Posterior vena cava (tissue), 2 donors: ENCODE data around the gene HPCA. TPM values are rescaled to one million over a fixed set of nuclear protein-coding genes. Genes with fewer than 3 reads are reported as not detected.

Source experiments
- DNase-seq: peaks from one replicate; pipeline ENCODE4 v3.0.0-alpha.2; 2020; ENCODE audit warnings: low spot score
- intact Hi-C, 2 donors: fragments of 100-400 bp; cut with DNase I; formaldehyde crosslinking; loops; one replicate each; pipeline versions ENCODE4 v1.14.1 to v1.14.2; 2022 to 2023
- long read RNA-seq, 2 donors: library from polyadenylated mRNA; unstranded; transcript quantifications; one replicate each; pipeline ENCODE4 v2.0.0, GENCODE V29; 2020 to 2021
- total RNA-seq, 2 donors: library from RNA; stranded (reverse); fragmentation: NEBNext Ultra II Directional; extraction: Animal tissue kit (Norgen Biotek cat#: 25700); gene quantifications; one replicate each; pipeline ENCODE4 v1.2.1, GENCODE V29; 2021
- donor health status: DM: yes; HTN: yes; CAD: no.
- donor health status: DM: yes; HTN: yes; CAD: no.

Gene HPCA
- total RNA-seq = under 1 TPM in 1 of 2 donors, not detected in 1; 0.19 TPM
- long read RNA-seq, donor 1 = 0 reads
- long read RNA-seq, donor 2, partial matches to known transcripts = 0 of 2 reads
- long read RNA-seq, donor 2, other reads (novel, unspliced or antisense) = 2 of 2 reads

DNA sequence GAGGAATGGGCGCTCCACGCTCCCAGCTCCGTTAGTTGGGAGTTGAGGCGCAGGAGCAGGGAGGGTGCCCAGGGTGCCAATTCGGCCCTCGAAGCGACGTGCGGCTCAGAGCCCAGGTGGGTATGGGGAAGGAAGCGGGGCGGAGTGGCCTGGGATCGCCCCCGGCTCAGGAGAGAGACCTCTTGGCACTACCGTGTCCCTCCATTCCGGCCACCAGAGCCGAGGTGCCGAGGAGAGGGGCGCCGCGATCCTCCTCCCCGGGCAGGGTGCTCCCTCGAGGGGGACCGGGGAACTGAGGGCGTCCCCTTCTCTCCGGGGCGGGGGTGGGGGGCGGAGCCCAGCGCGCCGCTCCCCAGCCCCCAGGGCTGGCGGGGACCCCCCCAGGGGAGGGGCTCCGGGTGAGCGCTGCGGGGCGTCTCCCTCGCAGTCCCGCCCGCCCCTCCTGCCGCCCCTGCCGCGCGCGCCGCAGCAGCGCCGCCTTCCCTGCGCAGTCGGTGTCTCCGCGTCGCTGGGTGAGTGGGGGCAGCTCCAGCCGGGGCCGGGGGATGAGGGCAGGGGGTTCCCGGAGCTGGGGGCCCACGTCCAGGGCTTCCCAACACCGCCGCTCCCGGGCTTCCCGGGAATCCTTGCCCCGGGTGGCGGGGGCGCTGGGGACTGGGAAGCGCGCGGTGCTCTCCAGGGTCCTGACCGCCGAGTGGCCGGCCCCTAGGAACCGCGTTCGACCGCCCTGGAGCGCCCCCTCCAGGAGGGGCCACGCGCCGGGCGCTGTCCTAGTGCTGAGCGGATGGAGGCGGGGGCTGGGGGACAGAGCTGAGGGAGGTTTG, at the start of gene HPCA:
Gene HPCA, plus strand, starts transcription at position 488 of the 824 bp plus-strand sequence. CDS start 2,408 bp downstream, outside the sequence.
- intact Hi-C loops = no loop called here
- peak; percentile 85 for DNase-seq

DNA sequence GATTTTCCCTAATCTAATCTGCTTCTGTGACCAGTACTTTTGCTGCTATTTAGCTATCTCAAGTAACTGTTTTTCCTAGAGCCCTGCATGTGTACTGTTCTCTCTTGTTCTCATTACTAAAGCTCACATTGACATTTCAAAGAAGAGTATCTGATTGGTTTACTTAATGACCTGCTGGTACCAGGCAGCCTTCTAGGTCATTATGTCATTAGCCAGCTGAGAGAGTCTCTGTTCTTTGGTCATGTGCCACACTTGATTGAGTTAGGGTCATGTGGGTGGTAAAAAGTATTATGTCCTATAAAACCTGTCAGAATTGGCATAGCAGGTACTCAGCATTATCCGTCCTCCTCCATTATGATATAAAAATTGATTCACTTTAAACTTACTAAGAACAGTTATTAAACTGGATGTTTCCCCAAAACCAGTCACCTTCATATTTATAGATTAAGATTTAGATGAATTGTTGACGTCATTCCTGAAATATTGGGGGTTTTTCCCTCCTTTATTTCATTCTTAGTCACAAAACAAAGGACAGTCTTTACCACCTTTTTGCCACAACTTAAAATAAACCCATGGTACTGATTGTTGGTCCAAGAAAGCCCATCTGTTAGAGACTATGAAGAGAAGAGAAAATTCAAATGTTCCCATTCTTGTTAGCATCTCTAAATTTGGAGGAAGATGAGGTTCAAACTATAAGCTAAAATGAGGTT, 37.8 kb upstream of the HPCA start:
- intact Hi-C loops = no loop called here
- no peak for DNase-seq

DNA sequence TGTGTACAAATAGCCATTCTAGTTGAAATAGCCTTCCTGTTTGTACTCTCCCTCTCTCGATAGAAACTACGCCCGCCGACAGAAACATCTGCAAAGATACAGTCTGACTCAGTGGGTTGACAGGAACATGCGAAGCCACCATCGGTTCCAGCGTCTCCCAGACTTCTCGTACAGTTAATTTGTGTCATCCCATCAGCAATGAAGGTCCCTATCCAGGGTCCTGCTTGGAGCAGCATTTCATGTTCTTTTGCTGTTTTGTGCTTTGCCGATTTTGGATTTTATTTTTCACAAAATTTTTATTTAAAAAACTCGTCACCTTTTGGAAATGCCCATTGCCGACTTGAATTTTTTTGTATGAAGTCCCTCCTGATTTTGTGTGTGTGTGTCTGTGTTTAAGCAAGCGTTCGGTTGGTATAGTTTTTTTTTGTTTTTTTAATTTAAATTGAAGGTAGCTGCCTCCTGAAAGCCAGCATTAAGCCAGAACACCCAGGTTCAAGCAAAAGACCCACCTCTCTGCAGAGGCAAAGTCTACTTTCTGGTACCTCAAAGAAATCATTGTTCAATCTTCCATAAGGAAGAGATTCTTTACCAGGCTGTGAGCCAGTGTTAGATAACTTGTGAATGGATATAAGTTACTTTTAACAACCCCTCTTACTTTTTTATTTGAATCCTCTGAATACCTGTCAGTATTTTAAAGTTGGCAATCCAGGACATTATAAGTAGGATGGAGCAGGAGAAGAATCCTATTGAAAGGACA, 30.3 kb upstream of the HPCA start:
- intact Hi-C loops = no loop called here
- DNase-seq = no peak

DNA sequence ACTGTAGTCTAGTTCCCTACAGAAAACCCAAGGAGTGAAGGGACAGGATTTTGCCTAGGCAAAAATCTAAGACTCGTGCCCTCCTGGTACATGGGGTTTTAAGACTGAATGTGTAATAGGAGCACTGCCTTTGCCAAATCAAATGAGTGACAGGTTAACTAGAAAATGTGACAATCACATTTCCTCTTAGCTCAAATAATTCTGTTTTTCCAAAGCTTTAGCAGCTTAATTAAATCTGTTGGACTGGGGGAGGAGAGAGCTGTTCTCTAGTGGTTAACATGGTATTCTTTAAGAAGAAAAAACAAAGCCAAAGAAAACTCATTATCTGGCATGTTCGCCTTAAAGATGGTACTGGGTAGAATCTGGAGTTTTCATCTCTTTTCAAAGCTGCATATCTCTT, 28.2 kb upstream of the HPCA start:
- DNase-seq = no peak
- intact Hi-C loops = no loop called here

DNA sequence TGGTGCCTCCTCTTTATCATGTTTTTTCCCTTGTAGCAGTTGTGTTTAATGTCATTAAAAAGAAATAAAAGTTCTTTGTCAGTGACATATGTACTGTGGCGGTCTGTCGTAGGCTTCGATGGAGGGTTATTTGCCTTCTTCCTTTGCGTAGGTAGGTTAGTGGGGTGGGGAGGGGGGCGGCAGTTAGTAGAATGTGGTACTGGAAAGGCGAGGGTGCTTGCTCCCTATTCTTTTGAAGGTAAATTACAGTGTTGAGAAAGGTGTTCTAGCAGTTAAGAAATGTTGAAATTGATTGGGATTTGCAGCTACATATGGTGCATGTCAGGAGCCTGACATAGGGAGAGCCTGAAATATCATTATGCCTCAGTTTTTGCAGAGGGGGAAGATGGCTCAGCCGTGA, 27.5 kb upstream of the HPCA start:
- DNase-seq = no peak
- intact Hi-C loops = no loop called here

DNA sequence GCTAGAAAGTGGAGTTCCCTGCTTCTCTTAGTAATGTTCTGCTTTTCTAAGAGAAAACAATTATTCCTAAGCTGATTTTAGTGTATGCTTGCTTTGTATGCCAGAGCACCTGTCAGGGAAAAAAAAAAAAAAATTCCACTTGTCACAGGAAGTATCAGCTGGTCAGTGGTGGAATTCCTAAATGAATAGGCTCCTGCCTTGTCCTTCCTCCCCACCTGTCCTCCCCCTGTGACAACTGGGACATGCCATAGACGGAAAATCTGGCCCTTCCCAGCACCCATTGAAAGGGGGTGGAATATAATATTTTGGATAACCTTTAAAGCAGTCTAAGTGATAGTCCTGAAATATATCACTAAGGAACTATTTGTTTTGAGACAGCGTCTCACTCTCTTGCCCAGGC, 26.4 kb upstream of the HPCA start:
- intact Hi-C loops = no loop called here
- no peak for DNase-seq

DNA sequence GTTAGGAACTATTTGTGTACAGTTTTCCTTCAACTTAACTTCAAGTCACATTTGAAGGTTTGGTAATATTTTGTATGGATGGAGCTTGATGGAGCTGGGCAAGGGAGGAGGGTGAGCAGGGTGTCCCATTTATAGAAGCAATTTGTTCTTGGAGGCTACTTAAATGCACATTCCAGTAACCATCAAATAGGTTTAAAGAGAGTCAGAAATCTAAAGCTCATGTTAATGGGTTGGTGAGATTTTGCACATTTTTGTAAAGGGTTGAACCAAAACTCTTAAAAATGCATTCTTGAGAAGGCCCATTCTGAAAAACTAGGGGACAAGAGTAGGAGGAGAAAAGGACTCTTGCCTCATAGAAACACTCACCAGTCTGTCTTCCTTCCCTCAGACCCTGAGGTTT, 25.7 kb upstream of the HPCA start:
- no peak for DNase-seq
- intact Hi-C loops = no loop called here

DNA sequence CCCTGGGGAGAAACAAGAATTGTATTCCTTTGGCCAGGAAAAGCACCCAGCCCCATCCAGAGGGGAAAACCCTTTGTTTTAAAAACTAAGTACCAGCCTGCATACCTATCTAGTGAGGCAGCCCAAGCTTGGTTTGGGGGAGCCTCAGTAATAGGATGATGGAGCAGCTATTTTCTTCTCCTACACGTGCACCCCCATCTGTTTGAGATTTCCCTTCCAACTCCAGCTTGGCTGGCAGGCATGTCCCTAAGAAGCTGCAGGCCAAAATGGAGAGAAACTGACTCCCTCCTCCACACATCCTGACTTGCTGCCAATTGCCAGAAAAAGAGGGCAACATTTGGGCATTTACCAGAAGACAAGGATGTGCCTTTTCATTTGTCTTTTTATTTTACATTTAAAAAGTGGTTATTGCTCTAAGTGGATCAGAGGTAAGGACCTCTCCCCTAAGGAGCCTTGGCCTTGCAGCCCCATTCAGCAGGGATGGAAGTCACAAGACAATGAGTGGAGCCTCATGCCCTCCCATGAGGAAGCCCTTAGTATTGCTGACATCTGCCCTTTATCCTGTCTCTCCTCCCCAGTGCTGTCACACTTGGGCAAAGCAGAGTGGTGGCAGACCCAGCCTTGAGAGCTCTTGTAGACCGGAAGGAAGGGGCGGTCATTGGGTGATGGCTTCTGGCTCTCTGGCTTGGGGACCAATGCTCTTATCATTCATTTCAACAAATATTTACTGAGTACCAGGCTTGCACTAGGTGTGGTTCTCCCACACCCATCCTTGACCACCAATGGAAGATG, 24.2 kb upstream of the HPCA start:
- no peak for DNase-seq
- intact Hi-C loops = no loop called here

DNA sequence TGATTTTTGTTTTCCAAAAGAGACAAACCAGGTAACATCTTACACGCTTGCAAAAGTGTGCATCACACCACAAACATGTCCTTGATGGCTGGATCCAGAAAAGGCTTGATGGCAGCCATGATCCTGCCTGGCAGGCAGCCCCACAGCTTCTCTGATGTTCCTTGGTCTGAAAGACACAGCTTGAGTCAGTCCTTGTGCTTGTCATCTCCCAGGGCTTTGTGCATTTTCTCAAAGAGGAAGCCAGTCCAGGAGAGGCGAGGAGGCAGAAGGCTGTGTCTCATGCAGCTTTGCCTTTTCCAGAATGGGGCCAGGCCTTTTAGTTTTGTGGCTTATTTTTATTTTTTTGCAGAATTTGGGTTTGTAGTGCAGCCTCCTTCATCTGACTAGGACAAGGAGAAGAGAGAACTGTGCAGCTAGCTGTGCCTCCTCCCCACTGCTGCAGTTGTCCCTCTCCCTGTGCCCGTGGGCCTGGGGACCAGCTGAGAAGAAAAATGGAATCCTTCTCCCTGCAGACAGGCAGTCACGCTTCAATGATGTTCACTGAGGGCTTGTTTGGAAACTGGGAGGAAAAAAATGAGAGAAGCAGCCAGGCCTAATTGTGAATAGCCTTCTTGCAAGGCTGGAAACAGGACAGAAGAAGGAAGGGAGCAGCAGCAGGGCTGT, 22.9 kb upstream of the HPCA start:
- DNase-seq = no peak

DNA sequence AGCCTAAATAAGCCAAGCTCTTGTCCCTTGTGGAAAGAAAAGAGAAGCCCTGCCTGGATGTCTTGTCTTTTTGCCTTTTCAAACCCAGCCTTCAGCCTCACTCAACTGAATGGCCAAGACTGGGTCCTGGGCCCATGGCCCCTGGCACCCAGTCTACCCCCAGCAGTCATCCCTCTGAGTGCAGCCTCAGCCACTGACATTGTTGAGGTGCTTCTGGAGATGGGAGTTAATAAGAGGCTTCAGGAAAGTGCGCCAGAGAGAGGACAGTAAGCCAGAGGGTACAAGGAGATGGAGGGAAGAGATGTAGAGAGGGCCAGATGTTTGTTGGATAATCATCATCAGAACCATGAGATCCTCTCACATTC, 22.4 kb upstream of the HPCA start:
- DNase-seq = no peak

More for the DNA sequence above, 22.9 kb upstream of the HPCA start:
- intact Hi-C loops = no loop called here

DNA sequence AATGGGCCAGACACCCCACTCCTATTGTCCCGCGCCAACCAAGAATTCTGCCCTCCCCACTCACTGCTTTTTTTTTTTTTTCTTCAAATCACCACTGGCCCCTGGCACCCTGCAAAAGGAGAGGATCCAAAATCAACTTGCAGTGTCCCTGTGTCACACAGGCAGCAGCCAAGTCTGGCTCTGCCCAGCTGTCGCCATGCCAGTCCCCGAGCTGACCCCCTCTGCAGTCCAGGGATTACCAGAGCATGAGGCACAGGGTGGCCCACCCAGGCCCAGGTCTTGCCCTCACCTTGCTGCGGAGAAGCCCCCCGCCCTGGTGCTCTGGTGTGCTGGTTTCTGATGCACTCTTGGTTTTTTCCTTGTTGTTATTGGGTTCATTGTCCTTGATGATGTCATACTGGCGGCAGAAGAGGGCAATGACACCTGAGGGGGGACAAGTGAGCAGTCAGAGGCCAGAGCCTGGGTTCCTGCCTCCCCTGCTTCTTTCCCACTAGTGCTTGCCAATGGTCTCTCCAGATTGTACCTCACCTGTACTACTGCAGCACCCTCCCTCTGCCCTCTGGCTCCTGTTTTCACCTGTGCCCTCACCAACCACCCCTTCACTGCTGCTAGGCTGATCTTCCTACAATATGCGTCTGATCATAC, 21.8 kb upstream of the HPCA start:
- DNase-seq = no peak
- intact Hi-C loops = no loop called here

More for the DNA sequence above, 22.4 kb upstream of the HPCA start:
- intact Hi-C loops = no loop called here

DNA sequence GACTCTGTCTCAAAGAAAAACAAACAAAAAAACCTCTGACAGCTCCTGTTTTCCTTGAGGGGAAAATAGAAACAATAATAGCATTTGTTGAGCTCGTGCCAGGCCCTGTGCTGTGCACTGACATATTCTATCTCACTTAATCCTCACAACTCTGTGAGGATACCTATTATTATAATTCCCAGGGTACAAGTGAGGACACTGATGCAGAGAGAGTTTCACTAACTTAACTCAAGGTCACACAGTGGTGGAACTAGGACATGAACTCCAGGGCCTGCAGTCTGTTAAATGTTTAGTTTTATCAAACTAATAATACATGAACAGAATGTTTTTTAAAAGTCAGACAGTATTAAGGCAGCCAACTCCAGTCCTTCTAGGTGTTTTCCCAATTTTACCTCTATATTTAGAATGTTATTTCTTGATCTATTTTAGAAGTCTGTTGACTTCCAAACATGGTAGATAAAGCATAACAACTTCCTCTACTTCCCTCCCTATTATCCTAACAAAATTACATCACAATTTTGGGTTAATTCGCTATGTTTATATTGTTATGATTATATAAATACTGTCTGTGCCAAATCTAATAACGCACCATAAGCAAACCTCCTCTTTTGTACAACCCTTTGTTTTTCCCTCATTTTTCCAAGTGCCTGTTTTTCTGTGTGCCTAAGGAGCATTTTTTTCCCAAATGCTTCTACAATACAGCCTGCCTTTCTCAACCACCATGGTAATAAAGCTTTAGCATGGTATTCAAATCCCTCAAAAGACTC, 20.5 kb upstream of the HPCA start:
- intact Hi-C loops = no loop called here
- no peak for DNase-seq

DNA sequence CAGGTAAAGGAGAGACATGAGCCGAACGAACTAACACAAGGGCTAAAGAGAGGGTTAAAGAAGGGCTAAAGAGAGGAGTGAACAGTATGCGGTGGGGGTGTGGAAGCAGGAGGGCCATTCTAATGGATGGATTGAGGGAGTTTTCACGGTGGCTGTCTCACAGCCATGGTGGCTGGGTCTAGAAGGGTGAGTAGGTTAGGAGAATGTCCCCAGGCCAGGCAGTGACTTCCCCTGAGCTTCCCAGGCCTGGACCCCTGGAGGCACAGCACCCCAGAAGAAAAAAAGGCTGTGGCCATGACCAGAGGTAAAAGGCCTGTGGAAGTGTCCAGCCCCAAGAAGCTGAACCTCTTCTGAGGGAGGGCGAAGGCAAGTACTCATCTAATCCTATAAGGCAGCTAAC, 19.1 kb upstream of the HPCA start:
- no peak for DNase-seq
- intact Hi-C loops = no loop called here

DNA sequence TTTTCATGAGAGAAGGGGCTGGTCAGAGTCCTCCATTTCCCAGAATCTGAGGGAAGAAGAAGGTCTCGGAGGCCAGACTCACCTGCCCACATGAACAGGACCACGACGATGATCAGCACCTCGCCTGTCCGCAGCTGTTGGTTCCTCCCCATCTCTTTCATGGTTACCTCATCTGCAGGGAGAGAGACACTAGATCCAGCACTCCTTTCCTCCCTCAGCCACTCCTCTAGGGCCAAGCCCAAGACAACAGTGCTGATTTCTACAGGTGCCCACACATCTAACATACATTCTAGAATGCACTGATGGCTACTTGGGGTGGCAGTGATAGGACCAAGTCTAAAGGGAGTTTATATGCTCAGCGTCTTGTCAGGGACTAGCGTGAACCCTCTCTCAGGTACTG, 18.6 kb upstream of the HPCA start:
- DNase-seq = no peak
- intact Hi-C loops = no loop called here

DNA sequence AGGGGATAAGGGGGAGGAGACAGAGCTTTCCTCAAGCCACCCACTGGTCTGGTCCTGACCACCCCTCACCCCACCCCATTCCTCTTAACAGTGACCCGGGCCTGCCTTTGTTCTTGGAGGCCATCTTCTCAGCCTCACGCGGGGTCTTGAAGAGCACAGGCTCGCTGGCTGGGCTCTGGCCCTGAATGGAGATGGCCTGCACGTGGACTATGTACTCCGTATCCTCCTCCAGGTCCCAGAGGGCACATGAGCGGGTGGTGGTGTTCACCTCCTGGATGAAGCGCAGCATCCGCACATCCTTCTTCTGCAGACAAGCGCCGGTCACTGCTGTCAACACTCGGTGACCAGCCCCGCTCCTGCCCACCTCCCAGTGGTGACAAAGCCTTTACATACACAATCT, 18.2 kb upstream of the HPCA start:
- intact Hi-C loops = no loop called here

DNA sequence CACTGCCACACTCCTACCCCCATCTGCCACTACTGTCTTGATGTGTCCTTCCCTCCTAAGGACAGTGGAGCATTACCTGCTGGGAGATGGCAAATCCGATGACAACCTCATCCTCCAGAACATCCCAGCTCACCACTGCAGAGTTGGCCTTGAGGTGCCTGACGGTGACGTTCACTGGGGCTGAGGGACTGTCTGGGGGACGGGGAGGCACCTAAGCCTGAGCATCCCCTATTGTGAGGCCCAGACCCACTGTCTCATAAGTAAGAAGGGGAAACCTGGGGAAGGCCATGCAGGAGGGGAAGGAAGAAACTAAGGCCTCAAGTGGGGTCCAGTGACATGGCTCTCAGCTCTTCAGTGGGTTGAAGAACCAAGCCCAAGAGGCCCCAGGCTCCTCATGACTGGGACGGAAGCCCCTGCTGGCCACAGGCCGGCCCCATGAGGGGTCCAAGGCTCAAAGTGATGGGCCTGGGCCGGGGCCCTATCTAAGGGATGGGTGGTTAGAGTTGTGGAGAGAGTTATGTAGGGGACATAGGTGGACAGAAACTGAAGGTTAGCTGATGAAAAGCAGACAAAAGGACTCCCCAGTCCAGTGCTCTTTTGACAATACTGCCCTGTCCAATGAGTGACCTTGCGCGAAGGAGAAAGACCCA, 17.4 kb upstream of the HPCA start:
- DNase-seq = no peak
- intact Hi-C loops = no loop called here

More for the DNA sequence above, 18.2 kb upstream of the HPCA start:
- DNase-seq = no peak
